ENCODE data around the gene NLRP11.
"Not testable (repeated sequence)": the region's sequence is repeated elsewhere in the genome, so short reads cannot be mapped to it uniquely, and the experiment has no call there.

NLRP11 gene

DNA sequence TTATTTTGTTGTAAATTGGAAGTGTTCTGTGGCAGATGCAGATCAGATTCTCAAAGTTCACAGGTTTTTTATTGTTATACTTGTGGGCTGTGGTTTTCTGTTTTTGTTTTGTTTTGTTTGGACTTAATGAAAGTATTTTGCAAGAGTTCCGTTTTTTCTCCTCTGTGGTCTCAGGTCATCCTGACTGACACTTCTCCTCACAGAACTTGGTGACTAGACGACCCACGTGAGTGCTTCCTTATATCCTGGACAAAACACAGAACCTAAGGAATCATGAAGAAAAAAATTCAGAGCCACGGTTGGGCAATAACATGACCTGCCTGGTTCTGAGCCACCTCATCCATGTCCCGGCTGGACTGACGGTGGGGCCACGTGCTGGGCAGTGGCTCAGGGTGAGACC lies 65.3 kb downstream of the NLRP11 start:
- Histone ChIP-seq H3F3A (ENCODE audit: control insufficient read depth, insufficient read depth) (no peaks in the 10 kb centered on the region), H3K79me2 (ENCODE audit: control insufficient read depth, low read length) (no peaks in the 10 kb centered on the region), H3K4me1 (ENCODE audit: control insufficient read depth, low read length) (no peaks in the 10 kb centered on the region), H3K36me3 (ENCODE audit: control insufficient read depth, low read length) (no peaks in the 10 kb centered on the region), H3K27me3 (ENCODE audit: control insufficient read depth, low read length) (no peaks in the 10 kb centered on the region), H3K27ac (ENCODE audit: low read depth, low read length) (no peak overlapping the region), H3K4me3 (ENCODE audit: low read length) (no peak overlapping the region), H3K9me3 (ENCODE audit: control insufficient read depth, insufficient read depth, low read length) (no peaks in the 10 kb centered on the region), H3K4me2 (ENCODE audit: low read length) (no peak overlapping the region), H4K20me1 (ENCODE audit: control insufficient read depth, insufficient read depth, low read depth, low read length) (no peaks in the 10 kb centered on the region), H3K9me2 (replicated peaks; ENCODE audit: control insufficient read depth, low read length) (no peaks in the 10 kb centered on the region)
- TF ChIP-seq EZH2phosphoT487 (IDR thresholded peaks at IDR 0.05; ENCODE audit: borderline replicate concordance, low read length) = no peak
- TF ChIP-seq, protein P1, sequence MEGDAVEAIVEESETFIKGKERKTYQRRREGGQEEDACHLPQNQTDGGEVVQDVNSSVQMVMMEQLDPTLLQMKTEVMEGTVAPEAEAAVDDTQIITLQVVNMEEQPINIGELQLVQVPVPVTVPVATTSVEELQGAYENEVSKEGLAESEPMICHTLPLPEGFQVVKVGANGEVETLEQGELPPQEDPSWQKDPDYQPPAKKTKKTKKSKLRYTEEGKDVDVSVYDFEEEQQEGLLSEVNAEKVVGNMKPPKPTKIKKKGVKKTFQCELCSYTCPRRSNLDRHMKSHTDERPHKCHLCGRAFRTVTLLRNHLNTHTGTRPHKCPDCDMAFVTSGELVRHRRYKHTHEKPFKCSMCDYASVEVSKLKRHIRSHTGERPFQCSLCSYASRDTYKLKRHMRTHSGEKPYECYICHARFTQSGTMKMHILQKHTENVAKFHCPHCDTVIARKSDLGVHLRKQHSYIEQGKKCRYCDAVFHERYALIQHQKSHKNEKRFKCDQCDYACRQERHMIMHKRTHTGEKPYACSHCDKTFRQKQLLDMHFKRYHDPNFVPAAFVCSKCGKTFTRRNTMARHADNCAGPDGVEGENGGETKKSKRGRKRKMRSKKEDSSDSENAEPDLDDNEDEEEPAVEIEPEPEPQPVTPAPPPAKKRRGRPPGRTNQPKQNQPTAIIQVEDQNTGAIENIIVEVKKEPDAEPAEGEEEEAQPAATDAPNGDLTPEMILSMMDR (IDR thresholded peaks at IDR 0.05; ENCODE audit: low read depth, low read length, poor library complexity, severe bottlenecking) = no peak

DNA sequence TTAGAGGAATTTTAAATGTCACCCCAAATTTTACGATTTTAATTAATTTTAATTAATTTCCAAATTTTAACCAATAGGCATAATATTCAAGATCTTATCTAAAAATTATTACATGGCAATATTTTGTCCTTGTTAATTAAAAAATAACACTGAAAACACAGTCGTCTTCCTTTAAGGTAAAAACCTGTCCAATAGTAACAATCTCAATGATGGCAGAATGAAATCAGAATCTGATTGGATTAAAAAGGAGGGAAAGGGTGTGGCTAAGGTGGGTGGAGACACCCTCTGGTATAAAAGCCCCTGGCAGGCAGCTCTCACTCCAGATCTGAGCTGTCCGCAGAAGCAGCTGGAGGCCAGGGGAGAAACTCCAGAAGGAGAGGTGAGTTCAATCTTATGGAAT lies 73.0 kb downstream of the NLRP11 start, which contains the start of gene RFPL4A:
Gene RFPL4A (plus strand): TSS at position 301 of the 400 bp plus-strand sequence. CDS start 2,704 bp downstream, outside the sequence.
- not testable (repeated sequence) for H3K4me3 ChIP-seq (ENCODE audit: low read length); H3K27me3 ChIP-seq (ENCODE audit: control insufficient read depth, low read length); H3K36me3 ChIP-seq (ENCODE audit: control insufficient read depth, low read length); H3F3A ChIP-seq (ENCODE audit: control insufficient read depth, insufficient read depth); H3K27ac ChIP-seq (ENCODE audit: low read depth, low read length); H3K9me2 ChIP-seq (replicated peaks; ENCODE audit: control insufficient read depth, low read length); H3K9me3 ChIP-seq (ENCODE audit: control insufficient read depth, insufficient read depth, low read length); H3K4me2 ChIP-seq (ENCODE audit: low read length); H3K79me2 ChIP-seq (ENCODE audit: control insufficient read depth, low read length); H3K4me1 ChIP-seq (ENCODE audit: control insufficient read depth, low read length); H4K20me1 ChIP-seq (ENCODE audit: control insufficient read depth, insufficient read depth, low read depth, low read length)

DNA sequence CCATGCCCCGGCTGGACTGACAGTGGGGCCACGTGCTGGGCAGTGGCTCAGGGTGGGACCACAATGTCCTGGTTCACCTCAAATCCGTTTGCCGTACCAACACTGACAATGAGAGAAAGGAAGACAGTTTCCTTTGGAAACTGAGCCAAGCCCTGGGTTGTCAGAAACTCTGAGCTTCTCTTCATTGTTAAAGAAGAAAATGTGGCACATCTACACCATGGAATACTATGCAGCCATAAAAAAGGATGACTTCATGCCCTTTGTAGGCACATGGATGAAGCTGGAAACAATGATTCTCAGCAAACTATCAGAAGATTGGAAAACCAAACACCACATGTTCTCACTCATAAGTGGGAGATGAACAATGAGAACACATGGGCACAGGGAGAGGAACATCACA lies 75.0 kb downstream of the NLRP11 start:
- H3K4me3 ChIP-seq (ENCODE audit: low read length); H3F3A ChIP-seq (ENCODE audit: control insufficient read depth, insufficient read depth); H4K20me1 ChIP-seq (ENCODE audit: control insufficient read depth, insufficient read depth, low read depth, low read length); H3K27ac ChIP-seq (ENCODE audit: low read depth, low read length); H3K27me3 ChIP-seq (ENCODE audit: control insufficient read depth, low read length); H3K79me2 ChIP-seq (ENCODE audit: control insufficient read depth, low read length); H3K9me3 ChIP-seq (ENCODE audit: control insufficient read depth, insufficient read depth, low read length); H3K36me3 ChIP-seq (ENCODE audit: control insufficient read depth, low read length); H3K4me1 ChIP-seq (ENCODE audit: control insufficient read depth, low read length); H3K9me2 ChIP-seq (replicated peaks; ENCODE audit: control insufficient read depth, low read length); H3K4me2 ChIP-seq (ENCODE audit: low read length): not testable (repeated sequence)

DNA sequence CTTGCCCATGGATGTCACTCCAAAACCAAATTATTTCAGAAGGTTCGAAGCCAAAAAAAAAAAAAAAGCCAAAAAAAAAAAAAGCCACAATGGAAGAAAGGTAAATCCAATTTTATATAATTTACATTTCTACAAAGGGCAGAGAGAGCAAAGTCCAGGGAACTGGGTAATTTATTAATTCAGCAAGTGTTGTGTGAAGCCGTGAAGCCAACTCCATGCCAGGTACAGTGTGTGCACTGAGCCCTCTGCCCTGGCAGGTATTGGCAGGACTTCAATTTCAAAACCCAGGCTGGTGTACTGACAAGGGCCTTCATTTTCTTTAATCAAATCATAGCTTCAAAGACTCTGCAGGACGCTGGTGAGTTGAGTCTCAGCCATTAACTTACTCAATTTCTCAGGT lies 78.4 kb downstream of the NLRP11 start:
- no peaks in the 10 kb centered on the region for H3K9me3 ChIP-seq (ENCODE audit: control insufficient read depth, insufficient read depth, low read length)
- H3K4me2 ChIP-seq (ENCODE audit: low read length) = no peak overlapping the region
- no peaks in the 10 kb centered on the region for H4K20me1 ChIP-seq (ENCODE audit: control insufficient read depth, insufficient read depth, low read depth, low read length)
- H3K4me1 ChIP-seq (ENCODE audit: control insufficient read depth, low read length) = no peaks in the 10 kb centered on the region
- TF ChIP-seq, protein P1 (IDR thresholded peaks at IDR 0.05; ENCODE audit: low read depth, low read length, poor library complexity, severe bottlenecking) = no peak
- TF ChIP-seq EZH2phosphoT487 (IDR thresholded peaks at IDR 0.05; ENCODE audit: borderline replicate concordance, low read length) = no peak
- no peaks in the 10 kb centered on the region for H3K36me3 ChIP-seq (ENCODE audit: control insufficient read depth, low read length)
- H3F3A ChIP-seq (ENCODE audit: control insufficient read depth, insufficient read depth) = no peaks in the 10 kb centered on the region
- H3K27me3 ChIP-seq (ENCODE audit: control insufficient read depth, low read length) = no peaks in the 10 kb centered on the region
- H3K4me3 ChIP-seq (ENCODE audit: low read length) = no peak overlapping the region
- no peaks in the 10 kb centered on the region for H3K9me2 ChIP-seq (replicated peaks; ENCODE audit: control insufficient read depth, low read length)
- no peak overlapping the region for H3K27ac ChIP-seq (ENCODE audit: low read depth, low read length)
- no peaks in the 10 kb centered on the region for H3K79me2 ChIP-seq (ENCODE audit: control insufficient read depth, low read length)

Data from DOHH2 (cell line).